Measurements from ENCODE around the gene INSYN2A. TPM values are rescaled to one million over a fixed set of nuclear protein-coding genes. Genes with fewer than 3 reads are reported as not detected.

The INSYN2A gene
- total and polyA plus RNA-seq, 9 of the 15 experiments (the other 6 are each of a cell fraction or from before 2014, with no cell fraction given), result not detected

- no peak overlapping the region for H3K4me3 ChIP-seq
- H4K20me1 ChIP-seq (replicated peaks; ENCODE audit: control insufficient read depth, insufficient read depth, low read length), result no peaks in the 10 kb centered on the region
- no TSS peak for BruUV-seq (replicated peaks)
- no peak overlapping the region for H2AFZ ChIP-seq (ENCODE audit: low read depth, low read length)
- no peaks in the 10 kb centered on the region for H3K27me3 ChIP-seq (ENCODE audit: control insufficient read depth in 2 of 2, insufficient read depth in 2 of 2, low read length in 2 of 2)
- in situ Hi-C loops (cut with MboI), result no loop called here
- 0% methylated on average over 3 of the region's 3 CpGs for WGBS (ENCODE audit: insufficient coverage, low coverage, missing lambda C conversion rate)
- H3K27ac ChIP-seq (ENCODE audit: extremely low read depth, low read depth, low read length), result no peak overlapping the region
- intact Hi-C loops (cut with micrococcal nuclease), result no loop called here
- no peaks in the 10 kb centered on the region for H3K4me1 ChIP-seq (replicated peaks in 1 of 2; ENCODE audit: control insufficient read depth in 2 of 2, insufficient read depth in 2 of 2, low read length in 2 of 2)
- CTCF ChIA-PET (ENCODE audit: low intra/inter-chr PET ratio), result no interaction called here
- H3K9me3 ChIP-seq (replicated peaks; ENCODE audit: control insufficient read depth, insufficient read depth, low read depth, low read length), result no peaks in the 10 kb centered on the region
- no peak for FAIRE-seq
- TF ChIP-seq MTA1 (IDR thresholded peaks at IDR 0.05; ENCODE audit: borderline replicate concordance), result no peak
- no peak for TF ChIP-seq ARNT (IDR thresholded peaks at IDR 0.05)
- TF ChIP-seq ARHGAP35 (IDR thresholded peaks at IDR 0.05; ENCODE audit: partially characterized antibody), result no peak
- TF ChIP-seq ZNF695 (CRISPR knock-in tag; IDR thresholded peaks at IDR 0.05), result no peak
- no peak for TF ChIP-seq ZNF592 (IDR thresholded peaks at IDR 0.05)
- TF ChIP-seq ZNF644 (tag; IDR thresholded peaks at IDR 0.05; ENCODE audit: low read depth), result no peak
- TF ChIP-seq ATF1 (CRISPR knock-in tag; IDR thresholded peaks at IDR 0.05), result no peak
- no peak for TF ChIP-seq ATF1 (tag; IDR thresholded peaks at IDR 0.05)
- TF ChIP-seq HNRNPH1 (optimal IDR thresholded peaks at IDR 0.05; ENCODE audit: low read depth, low read length), result no peak
- no peak for TF ChIP-seq SP2 (IDR thresholded peaks at IDR 0.05; ENCODE audit: extremely low read depth, low read depth, low read length, poor library complexity, severe bottlenecking)
- H3K9me1 ChIP-seq (ENCODE audit: control insufficient read depth, insufficient read depth, low read length), result no peaks in the 10 kb centered on the region
- no peaks in the 10 kb centered on the region for H3K79me2 ChIP-seq (ENCODE audit: control insufficient read depth, insufficient read depth, low read length)
- no peak overlapping the region for H3K9ac ChIP-seq (ENCODE audit: insufficient read depth in 1 of 2, low read depth in 2 of 2, low read length in 2 of 2)
- no peak for ATAC-seq
- POLR2A ChIA-PET, result no interaction called here
- no peaks in the 10 kb centered on the region for H3K36me3 ChIP-seq (ENCODE audit: control insufficient read depth, insufficient read depth, low read length)
- DNase-seq (ENCODE audit: extremely low read depth in 1 of 4, low spot score in 3 of 4), result no peak
- no peak overlapping the region for H3K4me2 ChIP-seq (ENCODE audit: insufficient read depth, low read length)
Measured at GRCh38 chr10:127218658-127219057, 22.3 kb upstream of the INSYN2A start.
